Activated gamma-delta T cell (primary cell): ENCODE measurements around the gene TIGD4.
"Not testable (repeated sequence)": the region's sequence is repeated elsewhere in the genome, so short reads cannot be mapped to it uniquely, and the experiment has no call there.

ENCODE experiments used
- DNase-seq: peaks from one replicate; lab custom pipeline; 2025; lab: John Stamatoyannopoulos, UW

TIGD4 gene

GRCh38 chr4:152780267-152780778, 793 bp upstream of the TIGD4 start:
- DNase-seq, result no peak

GRCh38 chr4:152778656-152779512, 646 bp downstream of the TIGD4 start:
- DNase-seq, result peak; percentile 15

GRCh38 chr4:152777488-152777887, 2.0 kb downstream of the TIGD4 start:
- no peak for DNase-seq

GRCh38 chr4:152776352-152776751, 3.2 kb downstream of the TIGD4 start:
- no peak for DNase-seq

- no peak for DNase-seq
These were observed 5.6 kb downstream of the TIGD4 start for GRCh38 chr4:152773953-152774352.

GRCh38 chr4:152773339-152773738, 6.2 kb downstream of the TIGD4 start:
- DNase-seq, result no peak

- no peak for DNase-seq
These were observed 7.6 kb downstream of the TIGD4 start for GRCh38 chr4:152771741-152772533.

- DNase-seq, result not testable (repeated sequence)
These were observed 14.3 kb downstream of the TIGD4 start for GRCh38 chr4:152765069-152765737.

- no peak for DNase-seq
These were observed 15.7 kb downstream of the TIGD4 start for GRCh38 chr4:152763796-152764195.

GRCh38 chr4:152748619-152749018, 30.9 kb downstream of the TIGD4 start:
- DNase-seq, result no peak

- DNase-seq, result no peak
These were observed 32.1 kb downstream of the TIGD4 start for GRCh38 chr4:152747444-152747843.

- DNase-seq, result no peak
These were observed 40.7 kb downstream of the TIGD4 start for GRCh38 chr4:152738827-152739226.

GRCh38 chr4:152735906-152736305, 43.6 kb downstream of the TIGD4 start:
- no peak for DNase-seq

GRCh38 chr4:152735396-152735859, 44.1 kb downstream of the TIGD4 start:
- no peak for DNase-seq

- DNase-seq, result no peak
These were observed 44.9 kb downstream of the TIGD4 start for GRCh38 chr4:152734699-152735050.

- no peak for DNase-seq
These were observed 45.4 kb downstream of the TIGD4 start for GRCh38 chr4:152734015-152734698.

- no peak for DNase-seq
These were observed 47.5 kb downstream of the TIGD4 start for GRCh38 chr4:152731997-152732396.

- no peak for DNase-seq
These were observed 50.1 kb downstream of the TIGD4 start for GRCh38 chr4:152729466-152729865.

GRCh38 chr4:152728343-152728742, 51.2 kb downstream of the TIGD4 start:
- DNase-seq, result no peak

GRCh38 chr4:152727784-152728183, 51.7 kb downstream of the TIGD4 start:
- DNase-seq, result no peak

GRCh38 chr4:152724494-152724893, 55.0 kb downstream of the TIGD4 start:
- DNase-seq, result no peak

GRCh38 chr4:152723236-152723635, 56.3 kb downstream of the TIGD4 start:
- DNase-seq, result no peak
